Mucosa of descending colon (tissue), 3 donors: ENCODE results near the gene MYO16. TPM values are rescaled to one million over a fixed set of nuclear protein-coding genes. Genes with fewer than 3 reads are reported as not detected.

ENCODE experiments used
- ATAC-seq: fragments of 200-7000 bp; cut with Tn5 transposase; one replicate; pipeline ENCODE4 v1.9.1; 2020; ENCODE audit warnings: mild to moderate bottlenecking, moderate library complexity
- DNase-seq, 3 donors: peaks; one replicate each; pipeline ENCODE4 v3.0.0-alpha.2; 2020
- H3K36me3 ChIP-seq: fragments of 200-600 bp; one replicate; pipeline ENCODE4 v1.8.0; 2021; ENCODE audit warnings: low read depth, mild to moderate bottlenecking
- H3K4me1 ChIP-seq: fragments of 200-600 bp; one replicate; pipeline ENCODE4 v1.8.0; 2021; ENCODE audit warnings: low read depth, mild to moderate bottlenecking
- H3K4me3 ChIP-seq: fragments of 200-600 bp; one replicate; pipeline ENCODE4 v1.8.0; 2021; ENCODE audit warnings: mild to moderate bottlenecking
- H3K9me3 ChIP-seq: fragments of 200-600 bp; one replicate; pipeline ENCODE4 v1.8.0; 2021; ENCODE audit warnings: mild to moderate bottlenecking
- intact Hi-C, 2 donors: fragments of 100-400 bp; cut with DNase I in 1 of 2; cut with micrococcal nuclease in 1 of 2; formaldehyde crosslinking; loops; one replicate each; pipeline versions ENCODE4 v1.11.0 to v1.11.1; 2022; cut with DNase I, micrococcal nuclease
- total RNA-seq, 3 donors: library from RNA; stranded (reverse); fragmentation: NEBNext Ultra II Directional in 2 of 3; extraction: Animal tissue kit (Norgen Biotek cat#: 25700) in 2 of 3; gene quantifications; one replicate each; pipeline versions ENCODE4 v1.2.1 to v1.2.4, GENCODE V29; 2021 to 2023
- TF ChIP-seq, protein P1 (sequence below): fragments of 200-600 bp; IDR thresholded peaks from one replicate; pipeline ENCODE4 v1.8.0; 2022; ENCODE audit warnings: antibody characterized with exemption, mild to moderate bottlenecking
- donor health status: DM: no; HTN: no; CAD: no; lungs with moderate emphysema.
- donor health status: DM: no; HTN: no; CAD: no.
- donor health status: DM: no; HTN: yes; CAD: no.

The MYO16 gene
- total RNA-seq, 3 donors from 2014 or later: 0.06 TPM; not detected in 2

DNA sequence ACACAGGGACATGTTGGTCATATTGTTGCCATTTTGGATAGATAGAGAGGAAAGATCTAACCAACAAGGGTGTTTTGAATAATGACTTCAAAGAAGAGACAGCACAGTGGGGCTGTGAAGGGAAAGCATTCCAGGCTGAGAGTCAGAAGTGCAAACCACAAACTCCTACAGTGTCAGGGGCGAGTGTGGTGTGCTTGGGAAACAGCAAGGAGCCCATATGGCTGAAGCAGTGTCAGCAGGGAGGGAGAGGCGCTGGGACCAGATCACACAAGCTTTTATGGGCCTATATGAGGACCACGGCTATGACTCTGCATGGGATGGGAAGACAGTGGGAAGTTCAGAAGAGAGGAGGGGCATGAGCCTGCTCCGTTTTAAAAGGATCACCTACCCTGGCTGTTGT lies 166.4 kb downstream of the MYO16 start:
- no peak for DNase-seq
- intact Hi-C loops: no loop called here
- no peak for ATAC-seq
- Histone ChIP-seq H3K36me3 (no peaks in the 10 kb centered on the region), H3K9me3 (no peaks in the 10 kb centered on the region), H3K4me3 (no peak overlapping the region), H3K4me1 (no peaks in the 10 kb centered on the region)
- TF ChIP-seq, protein P1, sequence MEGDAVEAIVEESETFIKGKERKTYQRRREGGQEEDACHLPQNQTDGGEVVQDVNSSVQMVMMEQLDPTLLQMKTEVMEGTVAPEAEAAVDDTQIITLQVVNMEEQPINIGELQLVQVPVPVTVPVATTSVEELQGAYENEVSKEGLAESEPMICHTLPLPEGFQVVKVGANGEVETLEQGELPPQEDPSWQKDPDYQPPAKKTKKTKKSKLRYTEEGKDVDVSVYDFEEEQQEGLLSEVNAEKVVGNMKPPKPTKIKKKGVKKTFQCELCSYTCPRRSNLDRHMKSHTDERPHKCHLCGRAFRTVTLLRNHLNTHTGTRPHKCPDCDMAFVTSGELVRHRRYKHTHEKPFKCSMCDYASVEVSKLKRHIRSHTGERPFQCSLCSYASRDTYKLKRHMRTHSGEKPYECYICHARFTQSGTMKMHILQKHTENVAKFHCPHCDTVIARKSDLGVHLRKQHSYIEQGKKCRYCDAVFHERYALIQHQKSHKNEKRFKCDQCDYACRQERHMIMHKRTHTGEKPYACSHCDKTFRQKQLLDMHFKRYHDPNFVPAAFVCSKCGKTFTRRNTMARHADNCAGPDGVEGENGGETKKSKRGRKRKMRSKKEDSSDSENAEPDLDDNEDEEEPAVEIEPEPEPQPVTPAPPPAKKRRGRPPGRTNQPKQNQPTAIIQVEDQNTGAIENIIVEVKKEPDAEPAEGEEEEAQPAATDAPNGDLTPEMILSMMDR: no peak

DNA sequence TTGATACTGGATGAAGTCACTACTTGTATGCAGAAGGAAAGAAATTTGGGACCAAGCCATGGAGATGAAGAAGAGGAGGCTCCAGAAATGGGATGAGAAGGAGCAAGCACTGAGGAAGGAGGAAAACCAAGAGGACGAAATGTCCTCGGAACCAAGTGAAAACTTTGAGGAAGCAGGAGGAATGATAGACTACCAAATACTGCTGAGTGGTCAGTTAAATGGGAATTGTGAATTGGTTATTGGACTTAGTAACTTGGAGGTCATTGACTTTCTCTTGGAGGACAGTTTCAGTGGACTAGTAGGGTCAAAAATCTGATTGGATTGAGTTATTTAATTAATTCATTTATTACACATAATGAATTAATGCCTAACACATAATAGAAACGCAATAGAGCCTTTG lies 167.9 kb downstream of the MYO16 start:
- TF ChIP-seq, protein P1: no peak
- intact Hi-C loops: no loop called here
- ATAC-seq (no peak), DNase-seq (no peak)
- Histone ChIP-seq H3K4me3 (no peak overlapping the region), H3K36me3 (no peaks in the 10 kb centered on the region), H3K4me1 (no peaks in the 10 kb centered on the region), H3K9me3 (no peaks in the 10 kb centered on the region)

DNA sequence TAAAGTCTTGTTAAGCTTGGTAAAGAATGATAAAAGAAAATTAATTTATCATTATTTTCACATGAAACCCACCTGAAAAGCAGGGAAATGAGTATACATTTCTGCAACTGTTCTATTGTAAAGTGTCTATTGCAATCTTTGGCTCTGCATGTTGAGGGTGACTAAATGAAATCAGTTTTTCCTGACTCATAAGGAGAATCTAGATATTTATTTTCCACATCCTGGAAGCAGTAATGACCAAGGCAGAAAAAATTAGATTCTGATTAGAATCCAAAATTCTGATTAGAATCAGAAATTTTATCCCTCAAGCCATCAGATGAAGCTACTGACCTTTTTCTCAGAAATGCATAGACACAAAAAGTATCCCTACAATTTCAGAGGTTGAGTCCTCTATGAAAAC lies 178.4 kb downstream of the MYO16 start:
- H3K4me3 ChIP-seq: no peak overlapping the region
- DNase-seq (no peak), ATAC-seq (no peak)
- H3K36me3 ChIP-seq: no peaks in the 10 kb centered on the region
- H3K9me3 ChIP-seq: no peaks in the 10 kb centered on the region
- H3K4me1 ChIP-seq: no peaks in the 10 kb centered on the region
- intact Hi-C loops: no loop called here
- TF ChIP-seq, protein P1: no peak

DNA sequence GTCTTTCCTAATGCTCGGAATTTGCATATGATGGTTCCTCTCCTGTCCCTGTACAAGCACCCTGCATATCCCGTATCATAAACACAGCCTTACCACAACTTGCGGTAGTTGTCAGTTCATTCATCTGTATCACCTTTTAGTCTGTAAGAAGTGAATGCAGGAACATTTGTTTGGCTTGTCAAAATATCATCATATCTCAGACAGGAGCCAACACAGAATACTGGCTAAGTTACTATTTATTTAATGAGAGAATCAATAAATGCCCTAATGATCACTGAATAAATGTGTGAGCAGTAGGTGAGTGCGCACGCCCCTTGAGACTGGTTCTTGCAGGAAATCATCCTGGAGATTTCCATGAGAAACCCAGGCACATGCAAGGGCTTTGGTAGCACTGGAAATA lies 182.8 kb downstream of the MYO16 start:
- Histone ChIP-seq H3K4me1 (no peaks in the 10 kb centered on the region), H3K9me3 (no peaks in the 10 kb centered on the region), H3K4me3 (no peak overlapping the region), H3K36me3 (no peaks in the 10 kb centered on the region)
- DNase-seq (no peak), ATAC-seq (no peak)
- intact Hi-C loops: no loop called here
- TF ChIP-seq, protein P1: no peak

DNA sequence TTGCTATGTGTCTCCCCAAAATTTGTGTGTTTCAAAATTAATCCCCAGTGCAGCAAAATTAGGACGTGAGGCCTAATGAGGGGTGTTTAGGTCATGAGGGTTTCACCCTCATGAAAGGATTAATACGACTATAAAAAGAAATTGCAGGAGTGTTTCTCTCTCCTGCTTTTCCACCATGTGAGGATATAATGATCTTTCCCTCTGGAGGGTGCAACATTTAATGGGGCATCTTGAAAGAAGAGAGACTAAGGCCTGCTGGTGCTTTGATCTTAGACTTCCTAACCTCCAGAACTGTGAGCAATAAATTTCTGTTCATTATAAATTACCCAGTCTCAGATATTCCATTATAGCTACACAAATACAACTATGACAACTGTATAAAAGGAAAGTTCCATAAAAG lies 183.2 kb downstream of the MYO16 start:
- Histone ChIP-seq H3K36me3 (no peaks in the 10 kb centered on the region), H3K4me3 (no peak overlapping the region), H3K4me1 (no peaks in the 10 kb centered on the region), H3K9me3 (no peaks in the 10 kb centered on the region)
- TF ChIP-seq, protein P1: no peak
- ATAC-seq (no peak), DNase-seq (no peak)
- intact Hi-C loops: no loop called here

DNA sequence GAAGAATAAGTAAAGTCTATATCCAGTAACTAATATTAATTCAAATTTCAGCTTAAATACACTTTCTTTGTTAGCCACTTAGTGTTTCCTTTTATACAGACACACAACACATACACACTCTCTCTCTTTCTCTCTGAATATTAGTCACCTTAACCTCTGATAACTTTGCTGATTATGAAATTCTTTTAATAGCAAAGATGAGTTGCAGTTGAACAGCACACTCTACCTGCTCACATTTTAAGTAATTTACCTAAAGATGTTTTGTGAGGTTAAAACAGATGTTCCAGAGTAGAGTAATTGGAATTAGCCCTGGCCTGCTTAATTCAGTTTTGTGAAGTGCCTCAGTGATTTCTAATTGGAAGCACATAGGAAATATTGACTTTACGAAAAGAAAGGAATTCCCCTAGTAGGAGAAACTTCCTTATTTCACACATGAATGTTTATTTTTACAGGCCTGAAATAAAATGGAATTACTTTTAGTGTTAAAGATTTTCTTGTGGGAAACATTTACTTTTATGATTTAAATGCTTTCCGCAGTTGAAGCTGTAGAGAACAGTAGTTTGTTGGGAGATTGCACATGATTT lies 184.3 kb downstream of the MYO16 start:
- intact Hi-C loops: no loop called here
- no peak for ATAC-seq
- TF ChIP-seq, protein P1: no peak

More for the DNA sequence above, 184.3 kb downstream of the MYO16 start:
- Histone ChIP-seq H3K36me3 (no peaks in the 10 kb centered on the region), H3K4me3 (no peak overlapping the region), H3K9me3 (no peaks in the 10 kb centered on the region), H3K4me1 (no peaks in the 10 kb centered on the region)
- no peak for DNase-seq
